ENCODE data around the gene FAM209B. TPM values are rescaled to one million over a fixed set of nuclear protein-coding genes. Genes with fewer than 3 reads are reported as not detected.

The FAM209B gene
- total RNA-seq, 6 donors from 2014 or later, result 0.64 to 0.89 TPM; not detected in 4

DNA sequence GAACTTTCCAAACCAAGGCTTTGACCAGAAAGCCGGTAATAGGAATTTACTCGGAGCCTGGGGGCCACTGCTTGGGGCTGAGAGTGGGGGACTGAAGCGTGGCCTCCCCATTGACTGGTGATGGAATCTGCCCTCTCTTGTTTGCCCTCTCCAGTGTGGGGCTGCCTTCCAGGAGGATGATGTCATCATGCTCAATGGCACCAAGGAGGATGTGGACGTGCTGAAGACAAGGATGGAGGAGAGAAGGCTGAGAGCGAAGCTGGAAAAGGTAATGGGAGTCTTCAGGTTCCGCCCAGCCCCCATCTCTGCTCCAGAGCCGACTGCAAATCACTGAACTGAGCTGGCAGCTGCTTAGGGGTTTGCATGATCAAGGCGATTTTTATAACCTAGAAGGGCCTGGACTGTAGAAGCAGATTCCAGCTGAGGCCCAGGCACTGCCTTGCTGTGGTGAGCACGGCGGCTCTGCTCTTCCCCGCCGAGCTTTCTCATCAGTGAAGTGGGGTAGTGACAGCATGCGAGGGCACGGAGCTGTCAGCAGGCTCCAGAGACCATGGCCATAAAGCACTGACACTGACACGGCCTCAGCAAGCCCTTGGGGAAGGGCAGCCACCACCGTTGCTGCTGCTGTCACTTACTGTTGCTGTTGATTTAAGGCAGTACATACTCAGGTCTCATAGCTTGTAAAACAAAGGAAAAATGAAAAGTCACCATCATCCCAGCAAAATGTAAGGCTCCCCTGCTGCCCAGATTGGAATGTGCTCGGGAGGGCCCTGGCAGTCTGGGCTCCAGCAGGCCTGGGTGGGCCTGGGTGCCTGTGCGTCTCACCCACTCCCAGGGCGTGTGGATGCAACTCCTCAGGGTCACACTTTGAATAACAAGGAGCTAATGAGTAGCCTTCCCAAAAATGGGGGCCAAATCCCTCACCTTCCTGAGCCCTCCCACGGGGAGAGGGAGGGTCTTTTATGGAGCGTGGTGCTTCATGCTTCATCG, 19.6 kb upstream of the FAM209B start:
- H3K36me3 ChIP-seq, result peaks cover 28 to 60% (median 33%) of the 10 kb centered on the region in 4 donors
- no peaks in the 10 kb centered on the region for H3K4me1 ChIP-seq
- no peak for DNase-seq
- H3K4me3 ChIP-seq, result no peak overlapping the region
- H3K9me3 ChIP-seq, result no peaks in the 10 kb centered on the region
- no peak overlapping the region for H3K27ac ChIP-seq
- TF ChIP-seq POLR2AphosphoS5 (IDR thresholded peaks at IDR 0.05) (no peak), POLR2A (IDR thresholded peaks at IDR 0.05) (no peak), EP300 (IDR thresholded peaks at IDR 0.05) (no peak)
- TF ChIP-seq, protein P1, sequence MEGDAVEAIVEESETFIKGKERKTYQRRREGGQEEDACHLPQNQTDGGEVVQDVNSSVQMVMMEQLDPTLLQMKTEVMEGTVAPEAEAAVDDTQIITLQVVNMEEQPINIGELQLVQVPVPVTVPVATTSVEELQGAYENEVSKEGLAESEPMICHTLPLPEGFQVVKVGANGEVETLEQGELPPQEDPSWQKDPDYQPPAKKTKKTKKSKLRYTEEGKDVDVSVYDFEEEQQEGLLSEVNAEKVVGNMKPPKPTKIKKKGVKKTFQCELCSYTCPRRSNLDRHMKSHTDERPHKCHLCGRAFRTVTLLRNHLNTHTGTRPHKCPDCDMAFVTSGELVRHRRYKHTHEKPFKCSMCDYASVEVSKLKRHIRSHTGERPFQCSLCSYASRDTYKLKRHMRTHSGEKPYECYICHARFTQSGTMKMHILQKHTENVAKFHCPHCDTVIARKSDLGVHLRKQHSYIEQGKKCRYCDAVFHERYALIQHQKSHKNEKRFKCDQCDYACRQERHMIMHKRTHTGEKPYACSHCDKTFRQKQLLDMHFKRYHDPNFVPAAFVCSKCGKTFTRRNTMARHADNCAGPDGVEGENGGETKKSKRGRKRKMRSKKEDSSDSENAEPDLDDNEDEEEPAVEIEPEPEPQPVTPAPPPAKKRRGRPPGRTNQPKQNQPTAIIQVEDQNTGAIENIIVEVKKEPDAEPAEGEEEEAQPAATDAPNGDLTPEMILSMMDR (IDR thresholded peaks at IDR 0.05), result no peak
- no peaks in the 10 kb centered on the region for H3K27me3 ChIP-seq
- WGBS, 2 donors, result 88% methylated on average over 20 to 22 of the region's 22 CpGs
- no peak for ATAC-seq (ENCODE audit: low FRiP score in 2 of 2)

DNA sequence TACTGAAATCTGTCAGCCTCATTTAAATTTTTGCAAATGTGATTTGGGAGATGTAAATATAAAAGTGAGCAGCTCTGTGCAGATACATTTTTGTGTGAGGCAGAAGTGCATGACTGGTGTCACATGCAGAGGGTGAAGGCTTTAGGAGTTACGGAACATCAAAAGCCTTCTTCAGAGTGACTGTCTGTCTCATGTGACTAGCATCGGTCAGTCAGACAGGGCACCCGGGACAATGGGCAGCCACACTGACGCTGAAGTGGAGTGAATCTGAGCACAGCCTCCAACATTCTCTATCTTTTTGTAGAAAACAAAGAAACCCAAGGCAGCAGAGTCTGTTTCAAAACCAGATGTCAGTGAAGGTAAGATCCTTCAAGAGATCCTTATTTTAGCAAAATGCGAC, 16.4 kb upstream of the FAM209B start:
- peaks cover 41 to 85% (median 55%) of the 10 kb centered on the region in 4 donors for H3K36me3 ChIP-seq
- peaks cover 7 to 18% (median 17%) of the 10 kb centered on the region in 4 donors for H3K9me3 ChIP-seq
- no peak overlapping the region for H3K4me3 ChIP-seq
- no peak for ATAC-seq (ENCODE audit: low FRiP score in 2 of 2)
- H3K27me3 ChIP-seq, result no peaks in the 10 kb centered on the region
- H3K4me1 ChIP-seq, result no peaks in the 10 kb centered on the region
- TF ChIP-seq POLR2AphosphoS5 (IDR thresholded peaks at IDR 0.05), result no peak
- TF ChIP-seq, protein P1 (IDR thresholded peaks at IDR 0.05), result no peak
- no peak for TF ChIP-seq EP300 (IDR thresholded peaks at IDR 0.05)
- no peak for TF ChIP-seq POLR2A (IDR thresholded peaks at IDR 0.05)
- WGBS, 2 donors, result 89 to 91% methylated on average over 5 of the region's 5 CpGs
- no peak overlapping the region for H3K27ac ChIP-seq
- DNase-seq, result no peak

DNA sequence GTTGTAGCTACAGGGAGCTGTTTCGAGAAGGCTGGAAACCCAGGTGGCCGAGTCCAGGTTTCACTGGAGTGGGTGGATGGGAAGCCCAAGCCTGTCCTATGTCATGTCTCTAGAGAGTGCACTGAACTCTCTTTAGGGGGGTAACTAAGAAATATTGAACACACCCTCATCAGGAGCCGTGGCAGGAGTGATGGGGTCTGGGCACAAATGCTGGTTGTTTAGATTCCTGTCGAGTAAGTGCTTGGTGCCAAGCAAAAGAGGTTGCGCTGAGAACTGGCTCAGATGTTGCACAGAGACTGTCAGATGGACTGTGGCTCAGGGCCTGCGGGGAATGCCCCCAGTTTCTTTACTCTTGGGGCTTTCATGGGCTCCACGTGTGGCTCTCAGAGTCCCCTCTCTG, 15.8 kb upstream of the FAM209B start:
- 96% methylated on average over 7 of the region's 7 CpGs for WGBS, 2 donors
- no peak overlapping the region for H3K4me3 ChIP-seq
- ATAC-seq (ENCODE audit: low FRiP score in 2 of 2), result no peak
- H3K27me3 ChIP-seq, result no peaks in the 10 kb centered on the region
- no peak overlapping the region for H3K27ac ChIP-seq
- no peaks in the 10 kb centered on the region for H3K4me1 ChIP-seq
- H3K36me3 ChIP-seq, result peaks cover 41 to 84% (median 55%) of the 10 kb centered on the region in 4 donors
- DNase-seq, result no peak
- no peak for TF ChIP-seq POLR2AphosphoS5 (IDR thresholded peaks at IDR 0.05)
- H3K9me3 ChIP-seq, result peaks cover 7 to 18% (median 17%) of the 10 kb centered on the region in 4 donors

DNA sequence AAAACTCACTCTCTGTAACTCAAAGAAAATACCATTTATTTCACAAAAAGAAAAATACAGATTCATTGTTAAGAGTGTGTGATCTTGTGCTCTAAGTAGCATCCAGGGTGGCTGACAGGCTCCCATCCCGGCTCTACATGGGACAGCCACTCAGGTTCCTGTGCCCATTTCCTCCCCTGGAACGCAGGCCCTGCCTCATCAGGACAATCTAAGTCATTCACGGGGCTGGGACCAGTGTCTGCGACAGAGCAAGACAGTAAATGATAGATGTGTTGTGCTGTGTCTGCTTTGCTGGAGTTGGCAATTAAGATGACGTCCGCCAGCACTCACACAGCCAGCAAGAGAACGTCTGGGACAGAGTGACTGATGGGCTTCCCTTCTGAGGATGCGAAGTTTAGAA, 15.4 kb upstream of the FAM209B start:
- Histone ChIP-seq H3K4me3 (no peak overlapping the region), H3K27me3 (no peaks in the 10 kb centered on the region), H3K4me1 (no peaks in the 10 kb centered on the region), H3K36me3 (peaks cover 41 to 80% (median 55%) of the 10 kb centered on the region in 4 donors), H3K27ac (no peak overlapping the region), H3K9me3 (peaks cover 7 to 18% (median 17%) of the 10 kb centered on the region in 4 donors)
- no peak for TF ChIP-seq POLR2AphosphoS5 (IDR thresholded peaks at IDR 0.05)
- no peak for TF ChIP-seq POLR2A (IDR thresholded peaks at IDR 0.05)
- TF ChIP-seq, protein P1 (IDR thresholded peaks at IDR 0.05), result no peak
- TF ChIP-seq EP300 (IDR thresholded peaks at IDR 0.05), result no peak
- 95 to 97% methylated on average over 5 to 8 of the region's 8 CpGs for WGBS, 2 donors
- DNase-seq (no peak), ATAC-seq (ENCODE audit: low FRiP score in 2 of 2) (no peak)

DNA sequence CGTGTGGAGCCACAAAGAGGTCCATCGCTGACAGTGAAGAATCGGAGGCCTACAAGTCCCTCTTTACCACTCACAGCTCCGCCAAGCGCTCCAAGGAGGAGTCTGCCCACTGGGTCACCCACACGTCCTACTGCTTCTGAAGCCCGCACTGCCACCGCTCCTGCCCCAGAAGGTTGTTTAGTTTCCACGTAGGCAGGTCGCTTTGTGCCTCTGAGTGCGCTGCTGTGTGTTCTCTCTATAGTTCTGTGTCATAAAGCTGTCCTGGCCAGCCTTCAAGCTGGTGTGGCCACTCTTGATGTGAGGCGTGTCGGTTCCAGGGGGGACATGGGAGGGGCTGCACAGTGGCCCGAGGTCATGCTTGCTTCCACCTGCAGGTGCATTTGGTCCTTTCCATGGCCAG, 14.9 kb upstream of the FAM209B start:
- WGBS, 2 donors, result 94 to 99% methylated on average over 13 to 14 of the region's 14 CpGs
- H3K27me3 ChIP-seq, result no peaks in the 10 kb centered on the region
- DNase-seq (no peak), ATAC-seq (ENCODE audit: low FRiP score in 2 of 2) (peak in 1 of 2 donors; percentile 36)
- peaks cover 40 to 75% (median 52%) of the 10 kb centered on the region in 4 donors for H3K36me3 ChIP-seq
- no peaks in the 10 kb centered on the region for H3K4me1 ChIP-seq
- no peak for TF ChIP-seq EP300 (IDR thresholded peaks at IDR 0.05)
- H3K4me3 ChIP-seq, result no peak overlapping the region
- H3K27ac ChIP-seq, result no peak overlapping the region
- H3K9me3 ChIP-seq, result peaks cover 7 to 18% (median 17%) of the 10 kb centered on the region in 4 donors

Measured in upper lobe of left lung (tissue), 6 donors.